SK-N-SH (cell line): ENCODE data around the gene CTCF. TPM values are rescaled to one million over a fixed set of nuclear protein-coding genes. Genes with fewer than 3 reads are reported as not detected.

Experiments used
- CTCF ChIA-PET: fragments of 300-600, 350-600 bp; formaldehyde crosslinking; extraction: SDS; loops from one replicate; lab custom pipeline; 2021; lab: Yijun Ruan, JAX
- POLR2A ChIA-PET: fragments of 350-600 bp; sonication (Branson Sonifier 250); formaldehyde crosslinking; extraction: SDS; loops from one replicate; lab custom pipeline; 2020; ENCODE audit warnings: antibody characterized with exemption, inconsistent platforms; lab: Yijun Ruan, JAX
- DNase-seq: peaks from one replicate; pipeline ENCODE4 v3.0.0; 2012
- H2AFZ ChIP-seq: fragments of 200-600 bp; sonication (generic); 2 replicates; pipeline ENCODE4 v1.8.1; 2016; ENCODE audit warnings: antibody characterized with exemption, mild to moderate bottlenecking, low read depth
- H3F3A ChIP-seq: fragments of 200-600 bp; sonication (generic); replicated peaks from 2 replicates; pipeline ENCODE3; 2016; ENCODE audit warnings: antibody characterized with exemption, mild to moderate bottlenecking; ENCODE audit not compliant: insufficient read depth
- H3K27ac ChIP-seq, 2 experiments: fragments of 200-500 bp in 1 of 2; fragments of 200-600 bp in 1 of 2; sonication (Bioruptor generic) in 1 of 2; sonication (generic), shearing (Covaris generic) in 1 of 2; 2 replicates each; pipeline versions ENCODE4 v1.5.1 to v1.6.1; 2014 to 2016; ENCODE audit warnings: low read depth in 2 of 2, inconsistent platforms in 1 of 2, low read length in 1 of 2, mild to moderate bottlenecking in 1 of 2, mixed read lengths in 1 of 2
- H3K27me3 ChIP-seq: fragments of 200-600 bp; sonication (generic), shearing (Covaris generic); 2 replicates; pipeline ENCODE4 v1.6.1; 2016; ENCODE audit warnings: mixed run types; ENCODE audit not compliant: insufficient read depth
- H3K36me3 ChIP-seq, 2 experiments: fragments of 200-500 bp in 1 of 2; fragments of 200-600 bp in 1 of 2; sonication (Bioruptor generic) in 1 of 2; sonication (generic) in 1 of 2; replicated peaks in 1 of 2; 2 replicates each; pipeline versions ENCODE3 to v1.5.1; 2014 to 2016; ENCODE audit warnings: low read length in 1 of 2, mild to moderate bottlenecking in 1 of 2; ENCODE audit not compliant: insufficient read depth in 2 of 2, control insufficient read depth in 1 of 2
- H3K4me1 ChIP-seq, 2 experiments: fragments of 200-500 bp in 1 of 2; fragments of 200-600 bp in 1 of 2; sonication (Bioruptor generic) in 1 of 2; sonication (generic), shearing (Covaris generic) in 1 of 2; 2 replicates each; pipeline versions ENCODE4 v1.5.1 to v1.6.1; 2014 to 2016; ENCODE audit warnings: low read depth in 1 of 2, low read length in 1 of 2, mixed run types in 1 of 2; ENCODE audit not compliant: insufficient read depth in 2 of 2, control insufficient read depth in 1 of 2
- H3K4me2 ChIP-seq: fragments of 200-600 bp; sonication (generic), shearing (Covaris generic); 2 replicates; pipeline ENCODE4 v1.6.1; 2017; ENCODE audit warnings: mixed run types
- H3K4me3 ChIP-seq, 2 experiments: fragments of 200-500 bp in 1 of 2; fragments of 200-600 bp in 1 of 2; sonication (Bioruptor generic) in 1 of 2; sonication (generic), shearing (Covaris generic) in 1 of 2; 2 replicates each; pipeline versions ENCODE4 v1.5.1 to v1.8.1; 2014 to 2016; ENCODE audit warnings: low read depth in 2 of 2, inconsistent platforms in 1 of 2, low read length in 1 of 2, mild to moderate bottlenecking in 1 of 2, mixed read lengths in 1 of 2, moderate library complexity in 1 of 2
- H3K79me2 ChIP-seq: fragments of 200-600 bp; sonication (generic); 2 replicates; pipeline ENCODE4 v1.8.1; 2017; ENCODE audit warnings: mild to moderate bottlenecking; ENCODE audit not compliant: insufficient read depth
- H3K9ac ChIP-seq: fragments of 200-600 bp; sonication (generic); 2 replicates; pipeline ENCODE4 v1.6.1; 2017; ENCODE audit warnings: mixed run types
- H3K9me2 ChIP-seq: fragments of 200-600 bp; sonication (generic); 2 replicates; pipeline ENCODE4 v1.6.1; 2017; ENCODE audit warnings: mixed run types
- H3K9me3 ChIP-seq: fragments of 200-600 bp; sonication (generic); 2 replicates; pipeline ENCODE4 v1.6.1; 2017; ENCODE audit warnings: mixed run types, mild to moderate bottlenecking, moderate library complexity
- H4K20me1 ChIP-seq: fragments of 200-600 bp; sonication (generic); 2 replicates; pipeline ENCODE4 v1.6.1; 2017; ENCODE audit warnings: mild to moderate bottlenecking, mixed run types; ENCODE audit not compliant: insufficient read depth
- EP300 ChIP-seq, 2 experiments: IDR thresholded peaks; 2 replicates each; pipeline versions ENCODE4 v1.4.0 to v1.6.1; 2012; ENCODE audit warnings: borderline replicate concordance in 1 of 2, low read depth in 1 of 2, low read length in 1 of 2
- FOXM1 ChIP-seq: IDR thresholded peaks from 2 replicates; pipeline ENCODE4 v1.4.0; 2012; ENCODE audit warnings: low read depth, mild to moderate bottlenecking
- GATA2 ChIP-seq: sonication (generic); formaldehyde crosslinking; IDR thresholded peaks from 2 replicates; pipeline ENCODE4 v1.5.0; 2020; ENCODE audit warnings: mild to moderate bottlenecking, missing genetic modification reagents
- JUND ChIP-seq: IDR thresholded peaks from 2 replicates; pipeline ENCODE4 v1.4.0; 2012
- MEF2A ChIP-seq: IDR thresholded peaks from 2 replicates; pipeline ENCODE4 v1.4.0; 2012; ENCODE audit warnings: low read depth, borderline replicate concordance
- NFIC ChIP-seq: IDR thresholded peaks from 2 replicates; pipeline ENCODE4 v1.4.0; 2012; ENCODE audit warnings: borderline replicate concordance
- POLR2AphosphoS5 ChIP-seq: IDR thresholded peaks from 2 replicates; pipeline ENCODE4 v1.6.1; 2012; ENCODE audit warnings: low read depth, low read length
- RAD21 ChIP-seq: IDR thresholded peaks from 2 replicates; pipeline ENCODE4 v1.6.1; 2012; ENCODE audit warnings: mild to moderate bottlenecking, low read length
- RFX5 ChIP-seq: IDR thresholded peaks from 2 replicates; pipeline ENCODE4 v1.6.1; 2012; ENCODE audit warnings: mild to moderate bottlenecking, improper control_type of control experiment, low read length
- SMC3 ChIP-seq: IDR thresholded peaks from 2 replicates; pipeline ENCODE4 v1.6.1; 2012; ENCODE audit warnings: low read depth, low read length, improper control_type of control experiment
- TAF1 ChIP-seq: IDR thresholded peaks from 2 replicates; pipeline ENCODE4 v1.6.1; 2012; ENCODE audit warnings: low read depth, mild to moderate bottlenecking, low read length, moderate library complexity, borderline replicate concordance
- TEAD4 ChIP-seq: IDR thresholded peaks from 2 replicates; pipeline ENCODE4 v1.4.0; 2012; ENCODE audit warnings: mild to moderate bottlenecking, borderline replicate concordance; ENCODE audit not compliant: insufficient read depth
- WGBS: methylation state at CpG from one replicate; pipeline ENCODE4 v1.1.6; 2017; ENCODE audit warnings: low lambda C conversion rate; 5-methylcytosine and 5-hydroxymethylcytosine counted together
- polyA plus RNA-seq, 3 experiments: library from polyadenylated mRNA; depleted of rRNA; stranded (reverse); fragments of >200 nt; gene quantifications; 2 replicates each; pipeline ENCODE4 v1.2.3, GENCODE V29; 2012
- TF ChIP-seq, protein P1 (sequence below): IDR thresholded peaks from 2 replicates; pipeline ENCODE4 v1.4.0; 2012; ENCODE audit warnings: low read depth
- TF ChIP-seq, protein P2 (sequence below): fragments of 150-350 bp; IDR thresholded peaks from 2 replicates; pipeline ENCODE4 v1.6.1; 2016; ENCODE audit warnings: mild to moderate bottlenecking, low read depth, low read length
- TF ChIP-seq, protein P3 (sequence below): fragments of 150-350 bp; IDR thresholded peaks from 2 replicates; pipeline ENCODE4 v1.6.1; 2017; ENCODE audit warnings: antibody characterized with exemption, low read length, low read depth, borderline replicate concordance
- TF ChIP-seq, protein P4 (sequence below): IDR thresholded peaks from 2 replicates; pipeline ENCODE4 v1.4.0; 2012; ENCODE audit warnings: low read depth, borderline replicate concordance

CTCF gene
- polyA plus RNA-seq, 1 of the 3 experiments (the other 2 are of a cell fraction): 19.6 TPM

DNA sequence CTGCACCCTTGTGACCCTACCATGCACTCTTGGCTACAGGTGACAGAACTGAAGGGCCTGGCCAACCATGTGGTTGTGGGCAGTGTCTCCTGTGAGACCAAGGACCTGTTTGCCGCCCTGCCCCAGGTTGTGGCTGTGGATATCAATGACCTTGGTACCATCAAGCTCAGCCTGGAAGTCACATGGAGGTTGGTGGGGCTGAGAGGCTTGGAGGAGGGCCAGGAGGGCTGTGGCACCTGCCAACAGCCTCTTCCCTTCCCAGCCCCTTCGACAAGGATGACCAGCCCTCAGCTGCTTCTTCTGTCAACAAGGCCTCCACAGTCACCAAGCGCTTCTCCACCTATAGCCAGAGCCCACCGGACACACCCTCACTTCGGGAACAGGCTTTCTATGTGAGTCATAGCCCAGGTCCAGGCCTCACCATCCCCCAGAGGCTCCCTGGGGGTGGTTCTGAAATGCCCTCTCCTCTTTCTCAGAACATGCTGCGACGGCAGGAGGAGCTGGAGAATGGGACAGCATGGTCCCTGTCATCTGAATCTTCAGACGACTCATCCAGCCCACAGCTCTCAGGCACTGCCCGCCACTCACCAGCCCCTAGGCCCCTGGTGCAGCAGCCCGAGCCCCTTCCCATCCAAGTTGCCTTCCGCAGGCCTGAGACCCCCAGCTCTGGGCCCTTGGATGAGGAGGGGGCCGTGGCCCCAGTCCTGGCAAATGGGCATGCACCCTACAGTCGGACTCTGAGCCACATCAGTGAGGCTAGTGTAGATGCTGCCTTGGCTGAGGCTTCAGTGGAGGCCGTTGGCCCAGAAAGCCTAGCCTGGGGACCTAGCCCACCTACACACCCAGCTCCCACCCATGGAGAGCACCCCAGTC is 20.7 kb upstream of the CTCF start:
- no peak for DNase-seq
- peaks cover 58% of the 10 kb centered on the region for H4K20me1 ChIP-seq
- H3K9ac ChIP-seq: no peak overlapping the region
- H3F3A ChIP-seq: peaks cover 7% of the 10 kb centered on the region
- POLR2A ChIA-PET: no interaction called here
- TF ChIP-seq SMC3: no peak
- no peak for TF ChIP-seq NFIC
- TF ChIP-seq, protein P1, sequence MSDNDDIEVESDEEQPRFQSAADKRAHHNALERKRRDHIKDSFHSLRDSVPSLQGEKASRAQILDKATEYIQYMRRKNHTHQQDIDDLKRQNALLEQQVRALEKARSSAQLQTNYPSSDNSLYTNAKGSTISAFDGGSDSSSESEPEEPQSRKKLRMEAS: no peak
- TF ChIP-seq GATA2: no peak
- no peak for TF ChIP-seq JUND
- no peak for TF ChIP-seq RAD21
- no peak for TF ChIP-seq FOXM1
- TF ChIP-seq, protein P2, sequence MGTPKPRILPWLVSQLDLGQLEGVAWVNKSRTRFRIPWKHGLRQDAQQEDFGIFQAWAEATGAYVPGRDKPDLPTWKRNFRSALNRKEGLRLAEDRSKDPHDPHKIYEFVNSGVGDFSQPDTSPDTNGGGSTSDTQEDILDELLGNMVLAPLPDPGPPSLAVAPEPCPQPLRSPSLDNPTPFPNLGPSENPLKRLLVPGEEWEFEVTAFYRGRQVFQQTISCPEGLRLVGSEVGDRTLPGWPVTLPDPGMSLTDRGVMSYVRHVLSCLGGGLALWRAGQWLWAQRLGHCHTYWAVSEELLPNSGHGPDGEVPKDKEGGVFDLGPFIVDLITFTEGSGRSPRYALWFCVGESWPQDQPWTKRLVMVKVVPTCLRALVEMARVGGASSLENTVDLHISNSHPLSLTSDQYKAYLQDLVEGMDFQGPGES: no peak
- TF ChIP-seq EP300 (IDR thresholded peaks at IDR 0.05; ENCODE audit: borderline replicate concordance in 1 of 2, low read depth in 1 of 2, low read length in 1 of 2): no peak
- no peak for TF ChIP-seq RFX5
- TF ChIP-seq, protein P3, sequence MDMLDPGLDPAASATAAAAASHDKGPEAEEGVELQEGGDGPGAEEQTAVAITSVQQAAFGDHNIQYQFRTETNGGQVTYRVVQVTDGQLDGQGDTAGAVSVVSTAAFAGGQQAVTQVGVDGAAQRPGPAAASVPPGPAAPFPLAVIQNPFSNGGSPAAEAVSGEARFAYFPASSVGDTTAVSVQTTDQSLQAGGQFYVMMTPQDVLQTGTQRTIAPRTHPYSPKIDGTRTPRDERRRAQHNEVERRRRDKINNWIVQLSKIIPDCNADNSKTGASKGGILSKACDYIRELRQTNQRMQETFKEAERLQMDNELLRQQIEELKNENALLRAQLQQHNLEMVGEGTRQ: no peak
- no peak overlapping the region for H3K27ac ChIP-seq
- peaks cover 0 to 3% of the 10 kb centered on the region in 2 experiments; a peak in 1 of 4 replicates for H3K4me1 ChIP-seq
- H3K4me3 ChIP-seq: no peak overlapping the region
- 80% methylated on average over 10 of the region's 14 CpGs for WGBS
- no peaks in the 10 kb centered on the region for H3K9me3 ChIP-seq
- no peak overlapping the region for H2AFZ ChIP-seq
- CTCF ChIA-PET: interaction anchor here (0.7 to 2.0 kb wide), 7 partner anchors 9 to 275 kb away, joined by 3 to 16 read pairs (median 4); partner anchors contain the start of genes CARMIL2 and CTCF
- peaks cover 32 to 52% of the 10 kb centered on the region in 2 experiments for H3K36me3 ChIP-seq
- H3K9me2 ChIP-seq: no peaks in the 10 kb centered on the region
- no peaks in the 10 kb centered on the region for H3K27me3 ChIP-seq
- peaks cover 36% of the 10 kb centered on the region for H3K79me2 ChIP-seq
- no peak overlapping the region for H3K4me2 ChIP-seq

DNA sequence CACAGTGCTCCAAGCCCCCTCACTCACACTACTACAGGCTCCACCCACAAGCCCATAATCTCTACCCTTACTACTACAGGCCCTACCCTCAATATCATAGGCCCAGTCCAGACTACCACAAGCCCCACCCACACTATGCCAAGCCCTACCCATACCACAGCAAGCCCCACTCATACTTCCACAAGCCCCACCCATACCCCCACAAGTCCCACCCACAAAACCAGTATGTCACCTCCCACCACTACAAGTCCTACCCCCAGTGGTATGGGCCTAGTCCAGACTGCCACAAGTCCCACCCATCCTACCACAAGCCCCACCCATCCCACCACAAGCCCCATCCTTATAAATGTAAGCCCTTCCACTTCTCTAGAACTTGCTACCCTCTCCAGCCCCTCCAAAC is 19.9 kb upstream of the CTCF start:
- peaks cover 9% of the 10 kb centered on the region for H3F3A ChIP-seq
- H3K9me3 ChIP-seq: no peaks in the 10 kb centered on the region
- no peak overlapping the region for H3K9ac ChIP-seq
- H3K27ac ChIP-seq: no peak overlapping the region
- ChIA-PET CTCF (interaction anchor here (1.0 to 3.5 kb wide), 4 partner anchors 10 to 49 kb away, joined by 3 to 30 read pairs (median 6); partner anchors contain the start of gene CTCF), POLR2A (no interaction called here)
- no peak overlapping the region for H3K4me2 ChIP-seq
- TF ChIP-seq MEF2A (no peak), TEAD4 (no peak), POLR2AphosphoS5 (no peak), TAF1 (no peak)
- TF ChIP-seq, protein P4, sequence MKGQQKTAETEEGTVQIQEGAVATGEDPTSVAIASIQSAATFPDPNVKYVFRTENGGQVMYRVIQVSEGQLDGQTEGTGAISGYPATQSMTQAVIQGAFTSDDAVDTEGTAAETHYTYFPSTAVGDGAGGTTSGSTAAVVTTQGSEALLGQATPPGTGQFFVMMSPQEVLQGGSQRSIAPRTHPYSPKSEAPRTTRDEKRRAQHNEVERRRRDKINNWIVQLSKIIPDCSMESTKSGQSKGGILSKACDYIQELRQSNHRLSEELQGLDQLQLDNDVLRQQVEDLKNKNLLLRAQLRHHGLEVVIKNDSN: no peak
- no peak overlapping the region for H2AFZ ChIP-seq
- peaks cover 32 to 54% of the 10 kb centered on the region in 2 experiments for H3K36me3 ChIP-seq
- peaks cover 0 to 3% of the 10 kb centered on the region in 2 experiments; a peak in 1 of 4 replicates for H3K4me1 ChIP-seq
- H3K4me3 ChIP-seq: no peak overlapping the region
- H4K20me1 ChIP-seq: peaks cover 55% of the 10 kb centered on the region
- H3K79me2 ChIP-seq: peaks cover 28% of the 10 kb centered on the region; the same call in 1 of the 2 replicates
- H3K9me2 ChIP-seq: no peaks in the 10 kb centered on the region
- no peaks in the 10 kb centered on the region for H3K27me3 ChIP-seq
- peak; percentile 85 for DNase-seq
